Neuronal stem cell (in vitro differentiated cells): Measurements from ENCODE around the gene CDC26.
"Not testable (repeated sequence)": the region's sequence is repeated elsewhere in the genome, so short reads cannot be mapped to it uniquely, and the experiment has no call there.

Experiments used
- DNase-seq: peaks from one replicate; pipeline ENCODE4 v3.0.0-alpha.2; 2013; ENCODE audit warnings: low spot score
- H2AFZ ChIP-seq: one replicate; pipeline ENCODE4 v1.6.1; 2013; ENCODE audit warnings: mild to moderate bottlenecking, low read length, inconsistent platforms
- H2AK5ac ChIP-seq: 2 replicates; pipeline ENCODE4 v1.6.1; 2013; ENCODE audit warnings: low read depth, mild to moderate bottlenecking, inconsistent platforms, low read length, moderate library complexity, mixed read lengths
- H2BK120ac ChIP-seq: 2 replicates; pipeline ENCODE4 v1.6.1; 2013; ENCODE audit warnings: low read depth, mild to moderate bottlenecking, inconsistent platforms, low read length, moderate library complexity, mixed read lengths
- H2BK12ac ChIP-seq: one replicate; pipeline ENCODE4 v1.6.1; 2013; ENCODE audit warnings: low read length, inconsistent platforms
- H2BK15ac ChIP-seq: 2 replicates; pipeline ENCODE4 v1.6.1; 2013; ENCODE audit warnings: mild to moderate bottlenecking, low read length, inconsistent platforms, mixed read lengths
- H2BK5ac ChIP-seq: one replicate; pipeline ENCODE4 v1.6.1; 2013; ENCODE audit warnings: inconsistent platforms, mild to moderate bottlenecking, low read length, moderate library complexity
- H3K14ac ChIP-seq: one replicate; pipeline ENCODE4 v1.6.1; 2013; ENCODE audit warnings: low read length, inconsistent platforms
- H3K18ac ChIP-seq: 2 replicates; pipeline ENCODE4 v1.6.1; 2013; ENCODE audit warnings: low read length, inconsistent platforms
- H3K23ac ChIP-seq: 2 replicates; pipeline ENCODE4 v1.6.1; 2013; ENCODE audit warnings: low read depth, mild to moderate bottlenecking, mixed read lengths, low read length, inconsistent platforms; ENCODE audit not compliant: poor library complexity
- H3K27ac ChIP-seq: replicated peaks from 3 replicates; pipeline ENCODE4 v1.5.1; 2013; ENCODE audit warnings: low read length, inconsistent platforms
- H3K27me3 ChIP-seq, 3 experiments: 2 replicates each; pipeline ENCODE4 v1.6.1; 2013; ENCODE audit warnings: low read length in 3 of 3, mild to moderate bottlenecking in 2 of 3, inconsistent platforms in 1 of 3, low read depth in 1 of 3, mixed read lengths in 1 of 3, moderate library complexity in 1 of 3; ENCODE audit not compliant: control insufficient read depth in 3 of 3, insufficient read depth in 3 of 3
- H3K36me3 ChIP-seq, 2 donors: replicated peaks in 1 of 2; 2 replicates each; pipeline ENCODE4 v1.6.1; 2013; ENCODE audit warnings: low read length in 2 of 2; ENCODE audit not compliant: control insufficient read depth in 2 of 2, insufficient read depth in 2 of 2
- H3K4ac ChIP-seq: 2 replicates; pipeline ENCODE4 v1.6.1; 2013; ENCODE audit warnings: inconsistent platforms, mild to moderate bottlenecking, low read length, moderate library complexity
- H3K4me1 ChIP-seq, 2 donors: 1 replicate in 1 of 2; 2 replicates in 1 of 2; pipeline ENCODE4 v1.6.1; 2013; ENCODE audit warnings: low read length in 2 of 2, low read depth in 1 of 2; ENCODE audit not compliant: control insufficient read depth in 2 of 2, insufficient read depth in 1 of 2
- H3K4me2 ChIP-seq: one replicate; pipeline ENCODE4 v1.6.1; 2013; ENCODE audit warnings: mild to moderate bottlenecking, low read length, inconsistent platforms; ENCODE audit not compliant: insufficient read depth, poor library complexity, severe bottlenecking
- H3K4me3 ChIP-seq, 2 donors: 2 replicates each; pipeline ENCODE4 v1.5.1; 2013; ENCODE audit warnings: low read length in 2 of 2, mild to moderate bottlenecking in 2 of 2, inconsistent platforms in 1 of 2, moderate library complexity in 1 of 2
- H3K79me1 ChIP-seq: one replicate; pipeline ENCODE4 v1.6.1; 2013; ENCODE audit warnings: low read depth, mild to moderate bottlenecking, inconsistent platforms, low read length, moderate library complexity
- H3K9ac ChIP-seq: one replicate; pipeline ENCODE4 v1.6.1; 2013; ENCODE audit warnings: mild to moderate bottlenecking, low read depth, low read length, inconsistent platforms; ENCODE audit not compliant: poor library complexity
- H3K9me3 ChIP-seq, 2 donors: replicated peaks in 1 of 2; 2 replicates each; pipeline versions ENCODE3 to v1.6.1; 2013; ENCODE audit warnings: low read length in 2 of 2, mild to moderate bottlenecking in 2 of 2, inconsistent platforms in 1 of 2, low read depth in 1 of 2, mixed read lengths in 1 of 2, moderate library complexity in 1 of 2; ENCODE audit not compliant: control insufficient read depth in 2 of 2, insufficient read depth in 1 of 2
- H4K8ac ChIP-seq: one replicate; pipeline ENCODE4 v1.6.1; 2013; ENCODE audit warnings: low read depth, mild to moderate bottlenecking, inconsistent platforms, low read length, moderate library complexity
- H4K91ac ChIP-seq: one replicate; pipeline ENCODE4 v1.6.1; 2013; ENCODE audit warnings: low read length, low read depth, mild to moderate bottlenecking, inconsistent platforms; ENCODE audit not compliant: poor library complexity
- WGBS, 2 donors: extraction: QIAGEN DNeasy Blood & Tissue Kit; methylation state at CpG; one replicate each; pipeline ENCODE4 v1.1.7; 2013; ENCODE audit warnings: missing lambda C conversion rate in 2 of 2, mixed read lengths in 1 of 2; ENCODE audit not compliant: insufficient read length in 2 of 2, insufficient replicate concordance in 1 of 2; ENCODE audit errors: extremely low coverage in 2 of 2; 5-methylcytosine and 5-hydroxymethylcytosine counted together

Gene CDC26

GRCh38 chr9:113298924-113299770 is 23.8 kb upstream of the CDC26 start:
- peak overlapping the region; percentile 19 for H2BK5ac ChIP-seq

DNA sequence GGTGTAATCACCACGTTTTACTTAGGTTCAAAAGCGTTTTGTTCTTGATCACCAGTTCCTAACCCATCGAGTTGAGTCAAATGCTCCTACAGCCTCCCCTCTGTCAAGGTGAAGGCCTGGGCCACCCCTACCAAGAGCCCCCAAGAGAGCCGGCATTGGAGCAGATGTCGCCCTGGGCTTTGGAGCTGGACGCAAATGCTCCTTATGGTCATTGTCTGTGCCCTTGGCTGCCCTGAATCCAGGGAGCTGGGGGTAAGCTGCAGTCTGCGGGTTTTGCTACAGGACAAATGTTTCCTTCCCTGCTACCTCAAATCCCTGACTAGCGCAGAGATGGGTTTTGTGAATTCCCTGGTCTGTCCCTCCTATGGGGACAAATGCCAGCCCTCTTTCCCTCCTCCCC is 22.9 kb upstream of the CDC26 start:
- H2AFZ ChIP-seq, result no peak overlapping the region
- H2BK120ac ChIP-seq, result no peak overlapping the region
- H3K27ac ChIP-seq, result no peak overlapping the region
- H3K4ac ChIP-seq, result no peak overlapping the region
- WGBS, 2 donors, result no CpG with 5 or more reads among the region's 8 CpGs
- no peak overlapping the region for H3K23ac ChIP-seq
- no peak overlapping the region for H3K4me2 ChIP-seq
- no peaks in the 10 kb centered on the region for H3K79me1 ChIP-seq
- H3K18ac ChIP-seq, result no peak overlapping the region
- peak overlapping the region; percentile 18 for H2BK15ac ChIP-seq
- peaks cover 1 to 3% of the 10 kb centered on the region in 2 donors for H3K4me1 ChIP-seq
- H3K9me3 ChIP-seq, result no peaks in the 10 kb centered on the region
- no peak for DNase-seq
- peaks cover 5 to 10% of the 10 kb centered on the region in 2 donors for H3K36me3 ChIP-seq
- H3K4me3 ChIP-seq, result no peak overlapping the region
- no peak overlapping the region for H2BK12ac ChIP-seq
- H3K27me3 ChIP-seq, result no peaks in the 10 kb centered on the region
- peak overlapping the region; percentile 74 for H3K14ac ChIP-seq
- H3K9ac ChIP-seq, result no peak overlapping the region
- H4K91ac ChIP-seq, result no peak overlapping the region
- H2BK5ac ChIP-seq, result no peak overlapping the region
- H2AK5ac ChIP-seq, result no peak overlapping the region
- no peak overlapping the region for H4K8ac ChIP-seq

More at GRCh38 chr9:113298924-113299770, 23.8 kb upstream of the CDC26 start:
- Histone ChIP-seq H4K8ac (no peak overlapping the region), H3K4me3 (no peak overlapping the region), H3K27ac (no peak overlapping the region), H3K9me3 (no peaks in the 10 kb centered on the region), H3K4me1 (peaks cover 2 to 3% of the 10 kb centered on the region in 2 donors), H2BK120ac (no peak overlapping the region), H2AFZ (no peak overlapping the region), H2BK15ac (no peak overlapping the region), H3K36me3 (peaks cover 0 to 2% of the 10 kb centered on the region in 2 donors), H3K23ac (peak overlapping the region; percentile 45), H3K79me1 (no peaks in the 10 kb centered on the region), H3K4ac (no peak overlapping the region), H4K91ac (no peak overlapping the region), H3K4me2 (no peak overlapping the region), H3K14ac (no peak overlapping the region), H2BK12ac (no peak overlapping the region), H2AK5ac (peak overlapping the region; percentile 18), H3K27me3 (no peaks in the 10 kb centered on the region), H3K9ac (no peak overlapping the region), H3K18ac (no peak overlapping the region)
- no peak for DNase-seq
- no CpG with 5 or more reads among the region's 15 CpGs for WGBS, 2 donors

- Histone ChIP-seq H2BK15ac (no peak overlapping the region), H3K36me3 (peaks cover 10 to 24% of the 10 kb centered on the region in 2 donors), H4K91ac (no peak overlapping the region), H3K14ac (no peak overlapping the region), H2AFZ (no peak overlapping the region), H2BK12ac (no peak overlapping the region), H3K4me2 (no peak overlapping the region), H3K4me3 (no peak overlapping the region), H3K23ac (no peak overlapping the region), H3K9ac (no peak overlapping the region), H3K4me1 (no peaks in the 10 kb centered on the region), H2BK120ac (no peak overlapping the region), H2AK5ac (no peak overlapping the region), H3K9me3 (no peaks in the 10 kb centered on the region), H2BK5ac (no peak overlapping the region), H4K8ac (no peak overlapping the region), H3K4ac (no peak overlapping the region), H3K27me3 (no peaks in the 10 kb centered on the region), H3K18ac (no peak overlapping the region), H3K79me1 (no peaks in the 10 kb centered on the region), H3K27ac (no peak overlapping the region)
- no CpG with 5 or more reads among the region's 9 CpGs for WGBS, 2 donors
- DNase-seq, result no peak
Observed at GRCh38 chr9:113296796-113297558, 21.6 kb upstream of the CDC26 start.

DNA sequence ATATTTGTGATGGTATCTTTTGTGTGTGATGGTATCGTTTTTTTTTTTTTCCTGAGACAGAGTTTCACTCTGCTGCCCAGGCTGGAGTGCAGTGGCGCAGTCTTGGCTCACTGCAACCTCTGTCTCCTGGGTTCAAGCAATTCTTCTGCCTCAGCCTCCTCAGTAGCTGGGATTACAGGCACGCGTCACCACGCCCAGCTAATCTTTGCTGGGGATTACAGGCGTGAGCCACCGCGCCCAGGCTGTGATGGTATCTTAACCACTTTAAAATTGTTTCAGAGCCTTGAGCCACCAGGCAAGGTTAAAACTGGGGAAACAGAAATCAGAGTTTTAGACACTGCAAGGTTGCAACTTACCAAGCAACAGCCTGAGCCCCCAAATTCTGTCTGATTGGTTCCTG is 20.9 kb upstream of the CDC26 start:
- not testable (repeated sequence) for H3K18ac ChIP-seq, H3K4me3 ChIP-seq, H4K91ac ChIP-seq, H3K27ac ChIP-seq, H2BK12ac ChIP-seq, H3K9me3 ChIP-seq, H3K4me1 ChIP-seq, DNase-seq, H2BK15ac ChIP-seq, H3K14ac ChIP-seq, H3K79me1 ChIP-seq, H3K27me3 ChIP-seq, H3K4me2 ChIP-seq, H3K4ac ChIP-seq, H2AK5ac ChIP-seq, H3K9ac ChIP-seq, H2AFZ ChIP-seq, H4K8ac ChIP-seq, H2BK5ac ChIP-seq, H2BK120ac ChIP-seq, H3K23ac ChIP-seq
- H3K36me3 ChIP-seq, result peaks cover 15 to 31% of the 10 kb centered on the region in 2 donors
- no CpG with 5 or more reads among the region's 8 CpGs for WGBS, 2 donors
